Fibroblast of lung (primary cell): ENCODE measurements around the gene POMGNT1. TPM values are rescaled to one million over a fixed set of nuclear protein-coding genes. Genes with fewer than 3 reads are reported as not detected.

Experiments
- DNase-seq, 2 donors: peaks; one replicate each; pipeline versions ENCODE4 v3.0.0 to v3.0.0-alpha.2; 2010; ENCODE audit warnings: low read depth in 2 of 2
- H2AFZ ChIP-seq: 2 replicates; pipeline ENCODE4 v1.5.1; 2012; ENCODE audit warnings: low read length, control low read depth, inconsistent platforms
- H3K27ac ChIP-seq: 2 replicates; pipeline ENCODE4 v1.5.1; 2011; ENCODE audit warnings: low read length, control low read depth; ENCODE audit not compliant: insufficient read depth
- H3K27me3 ChIP-seq: 2 replicates; pipeline ENCODE4 v1.5.1; 2011; ENCODE audit warnings: mild to moderate bottlenecking, low read length; ENCODE audit not compliant: control insufficient read depth, insufficient read depth
- H3K36me3 ChIP-seq: 2 replicates; pipeline ENCODE4 v1.5.1; 2011; ENCODE audit warnings: low read length; ENCODE audit not compliant: control insufficient read depth, insufficient read depth
- H3K4me1 ChIP-seq: 2 replicates; pipeline ENCODE4 v1.5.1; 2011; ENCODE audit warnings: low read length; ENCODE audit not compliant: control insufficient read depth, insufficient read depth; ENCODE audit errors: extremely low read depth
- H3K4me2 ChIP-seq: 2 replicates; pipeline ENCODE4 v1.5.1; 2011; ENCODE audit warnings: low read length, control low read depth; ENCODE audit not compliant: insufficient read depth; ENCODE audit errors: extremely low read depth
- H3K4me3 ChIP-seq, 4 experiments: fragments of 200-600 bp in 1 of 4; sonication (generic) in 1 of 4; replicated peaks in 1 of 4; 2 replicates each; pipeline ENCODE4 v1.5.1; 2011 to 2016; ENCODE audit warnings: low read length in 4 of 4, low read depth in 3 of 4, mild to moderate bottlenecking in 3 of 4, control low read depth in 2 of 4, inconsistent platforms in 1 of 4, mixed read lengths in 1 of 4; ENCODE audit not compliant: insufficient read depth in 1 of 4; ENCODE audit errors: control extremely low read depth in 1 of 4
- H3K79me2 ChIP-seq: 2 replicates; pipeline ENCODE4 v1.5.1; 2012; ENCODE audit warnings: mild to moderate bottlenecking, low read length, inconsistent platforms; ENCODE audit not compliant: control insufficient read depth, insufficient read depth
- H3K9ac ChIP-seq: 2 replicates; pipeline ENCODE4 v1.5.1; 2011; ENCODE audit warnings: mild to moderate bottlenecking, low read length, control low read depth; ENCODE audit not compliant: insufficient read depth
- H3K9me3 ChIP-seq: 2 replicates; pipeline ENCODE4 v1.5.1; 2012; ENCODE audit warnings: low read depth, low read length; ENCODE audit not compliant: control insufficient read depth, insufficient read depth
- H4K20me1 ChIP-seq: 2 replicates; pipeline ENCODE4 v1.5.1; 2011; ENCODE audit warnings: low read length; ENCODE audit not compliant: control insufficient read depth, insufficient read depth; ENCODE audit errors: extremely low read depth
- CTCF ChIP-seq, 2 donors: IDR thresholded peaks in 1 of 2; conservative IDR thresholded peaks in 1 of 2; 1 replicate in 1 of 2; 2 replicates in 1 of 2; pipeline ENCODE4 v1.5.1; 2011 to 2012; ENCODE audit warnings: low read length in 2 of 2, control low read depth in 1 of 2, inconsistent platforms in 1 of 2, low read depth in 1 of 2, mild to moderate bottlenecking in 1 of 2
- EZH2 ChIP-seq: IDR thresholded peaks from 2 replicates; pipeline ENCODE4 v1.5.1; 2012; ENCODE audit warnings: low read length, control low read depth, mild to moderate bottlenecking; ENCODE audit errors: missing control alignments
- polyA plus RNA-seq, 2 donors: library from polyadenylated mRNA; depleted of rRNA in 1 of 2; stranded (reverse) in 1 of 2; unstranded in 1 of 2; fragments of >200 nt; gene quantifications; 2 replicates each; pipeline ENCODE4 v1.2.1, GENCODE V29; 2011 to 2012; ENCODE audit warnings: missing spikeins in 1 of 2
- total RNA-seq: library from RNA; depleted of rRNA; stranded (reverse); fragments of >200 nt; gene quantifications from 2 replicates; pipeline ENCODE4 v1.2.1, GENCODE V29; 2014

Gene POMGNT1
- total and polyA plus RNA-seq, 2 donors (not counting 1 experiment from before 2014, with no cell fraction given), result 42.2 to 51.7 TPM

- no peaks in the 10 kb centered on the region for H3K9me3 ChIP-seq
- no peak overlapping the region for H3K9ac ChIP-seq
- H3K4me2 ChIP-seq, result peak overlapping the region; percentile 80
- no peaks in the 10 kb centered on the region for H3K79me2 ChIP-seq
- TF ChIP-seq CTCF (conservative IDR thresholded peaks at IDR 0.05 in 1 of 2, IDR thresholded peaks at IDR 0.05 in 1 of 2; ENCODE audit: low read depth in 1 of 2, low read length in 2 of 2) (no peak), EZH2 (no peak)
- peak overlapping the region in 2 of 4 experiments; percentile 95 to 97 for H3K4me3 ChIP-seq
- no peak overlapping the region for H2AFZ ChIP-seq
- H4K20me1 ChIP-seq, result no peaks in the 10 kb centered on the region
- no peaks in the 10 kb centered on the region for H3K4me1 ChIP-seq
- H3K27me3 ChIP-seq, result no peaks in the 10 kb centered on the region
- H3K27ac ChIP-seq, result no peak overlapping the region
- no peaks in the 10 kb centered on the region for H3K36me3 ChIP-seq
- no peak for DNase-seq
Measured at GRCh38 chr1:46204406-46204742, 6.1 kb upstream of the POMGNT1 start.

- Histone ChIP-seq H3K4me2 (peak overlapping the region; percentile 80), H3K4me1 (no peaks in the 10 kb centered on the region), H3K9ac (peak overlapping the region; percentile 60), H3K27me3 (no peaks in the 10 kb centered on the region), H2AFZ (peak overlapping the region; percentile 77), H3K4me3 (peak overlapping the region; percentile 63 to 97 (median 92)), H3K27ac (no peak overlapping the region), H3K36me3 (no peaks in the 10 kb centered on the region), H4K20me1 (no peaks in the 10 kb centered on the region), H3K79me2 (no peaks in the 10 kb centered on the region), H3K9me3 (no peaks in the 10 kb centered on the region)
- no peak for DNase-seq
- TF ChIP-seq EZH2 (no peak), CTCF (conservative IDR thresholded peaks at IDR 0.05 in 1 of 2, IDR thresholded peaks at IDR 0.05 in 1 of 2; ENCODE audit: low read depth in 1 of 2, low read length in 2 of 2) (no peak)
Measured at GRCh38 chr1:46203738-46204405, 5.6 kb upstream of the POMGNT1 start.

- Histone ChIP-seq H3K36me3 (peaks cover 10% of the 10 kb centered on the region), H2AFZ (no peak overlapping the region), H3K27me3 (no peaks in the 10 kb centered on the region), H3K4me3 (peak overlapping the region in 3 of 4 experiments; percentile 11 to 91 (median 16)), H4K20me1 (no peaks in the 10 kb centered on the region), H3K79me2 (peaks cover 2% of the 10 kb centered on the region), H3K4me2 (peak overlapping the region; percentile 29), H3K4me1 (peaks cover 2% of the 10 kb centered on the region), H3K9ac (no peak overlapping the region), H3K9me3 (no peaks in the 10 kb centered on the region), H3K27ac (no peak overlapping the region)
- TF ChIP-seq EZH2 (no peak), CTCF (conservative IDR thresholded peaks at IDR 0.05 in 1 of 2, IDR thresholded peaks at IDR 0.05 in 1 of 2; ENCODE audit: low read depth in 1 of 2, low read length in 2 of 2) (no peak)
- DNase-seq, result no peak
Measured at GRCh38 chr1:46199233-46199749, 1.1 kb upstream of the POMGNT1 start.
